Stimulated activated naive CD4-positive, alpha-beta T cell treated with Interleukin-2 at 50 U/mL for 16 hours (primary cell): ENCODE data around the gene CSF2RB.

Experiments used
- DNase-seq: peaks from one replicate; lab custom pipeline; 2025; lab: John Stamatoyannopoulos, UW

Gene CSF2RB

DNA sequence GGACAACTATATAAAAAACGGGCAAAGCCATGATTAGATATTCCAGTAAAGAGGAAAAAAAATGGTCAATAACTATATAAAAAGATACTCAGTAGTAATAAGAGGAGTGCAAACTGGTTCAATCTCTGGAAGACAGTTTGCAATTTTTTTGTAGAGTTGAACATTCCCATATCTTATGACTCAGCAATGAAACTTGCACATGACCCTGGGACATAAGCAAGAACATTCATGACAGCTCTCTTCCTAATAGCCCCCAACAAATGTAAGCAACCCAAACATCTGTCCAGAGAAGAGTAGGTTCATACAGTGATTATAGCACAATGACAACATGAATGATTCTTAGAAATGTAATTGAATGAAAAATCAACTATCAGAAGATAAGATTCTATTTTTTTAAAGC is 21.8 kb upstream of the CSF2RB start:
- DNase-seq = no peak

- no peak for DNase-seq
These were observed 21.1 kb upstream of the CSF2RB start for GRCh38 chr22:36892292-36892691.

- DNase-seq = no peak
These were observed 20.2 kb upstream of the CSF2RB start for GRCh38 chr22:36893262-36893661.

DNA sequence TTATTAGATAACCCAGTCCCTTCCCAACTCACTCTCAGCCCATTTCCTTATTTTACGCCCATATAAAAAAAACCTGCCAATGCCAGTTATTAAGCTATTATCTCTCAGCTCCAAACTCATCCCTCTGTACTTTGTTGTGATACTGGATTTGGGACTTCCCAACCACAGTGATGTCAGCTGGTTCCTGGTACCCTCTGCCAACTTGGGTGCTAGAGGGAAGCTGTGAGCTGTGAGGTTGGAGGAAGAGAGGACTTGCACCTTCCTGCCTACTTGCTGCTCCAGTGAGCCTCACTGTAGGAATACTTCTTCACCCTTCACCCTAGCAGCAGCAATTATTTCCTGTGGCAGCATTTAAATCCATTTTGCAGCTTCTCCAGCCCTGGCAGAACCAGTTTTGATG is 19.2 kb upstream of the CSF2RB start:
- DNase-seq = no peak

DNA sequence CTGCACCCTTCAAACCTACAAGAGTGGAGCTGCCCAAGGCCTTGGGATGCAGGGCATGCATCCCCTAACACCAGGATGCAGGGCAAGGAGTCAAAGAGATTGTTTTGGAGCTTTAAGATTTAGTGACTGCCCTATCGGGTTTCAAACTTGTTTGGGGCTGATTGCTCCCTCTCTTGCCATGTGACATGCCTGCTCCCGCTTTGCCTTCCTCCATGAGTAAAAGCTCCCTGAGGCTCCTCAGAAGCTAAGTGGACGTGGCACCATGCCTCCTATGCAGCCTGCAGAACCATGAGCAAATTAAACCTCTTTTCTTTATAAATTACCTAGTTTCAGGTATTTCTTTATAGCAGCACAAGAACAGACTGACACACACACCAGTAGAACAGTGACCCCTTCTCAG is 15.8 kb upstream of the CSF2RB start:
- DNase-seq = no peak

DNA sequence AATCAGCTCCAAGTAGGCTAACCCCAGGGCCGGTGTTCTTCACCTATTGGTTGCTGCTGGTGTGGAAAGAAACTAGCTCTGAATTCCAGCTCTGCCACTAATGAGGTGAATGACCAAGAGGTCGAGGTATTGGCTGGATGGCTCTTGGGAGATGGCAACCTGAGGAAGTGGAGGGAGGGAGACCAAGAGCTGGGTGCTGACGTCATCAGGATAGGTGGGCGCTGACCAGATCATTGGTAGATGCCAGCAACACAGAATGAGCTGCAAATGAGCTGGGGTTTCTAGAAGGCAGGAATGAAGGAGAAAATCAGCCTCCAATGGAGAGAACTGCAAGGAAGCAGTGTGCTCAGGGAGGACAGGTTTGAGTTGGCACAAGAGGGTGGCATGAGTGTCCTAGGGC is 14.7 kb upstream of the CSF2RB start:
- DNase-seq = no peak

- DNase-seq = no peak
These were observed 13.9 kb upstream of the CSF2RB start for GRCh38 chr22:36899498-36899897.

GRCh38 chr22:36900225-36900624 is 13.2 kb upstream of the CSF2RB start:
- no peak for DNase-seq

DNA sequence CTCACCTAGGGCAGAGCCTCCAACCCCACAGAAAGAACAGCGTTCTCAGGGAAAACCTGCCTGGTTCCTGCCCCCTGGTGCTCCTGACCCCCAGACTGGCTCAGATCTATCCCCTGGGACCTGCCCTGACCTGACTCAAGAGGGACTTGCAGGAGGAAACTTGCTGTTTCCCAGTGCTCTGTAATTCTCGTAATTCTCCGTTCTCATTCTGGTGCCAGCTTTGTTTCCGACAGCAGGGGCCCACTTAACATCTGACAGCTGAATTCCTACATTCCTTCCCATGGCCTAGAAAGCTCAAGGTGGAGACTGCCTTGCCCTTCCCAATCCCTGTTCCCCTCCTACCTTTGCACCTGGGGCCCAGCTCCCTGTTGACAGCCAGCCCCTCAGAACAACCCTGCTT is 12.5 kb upstream of the CSF2RB start:
- no peak for DNase-seq

DNA sequence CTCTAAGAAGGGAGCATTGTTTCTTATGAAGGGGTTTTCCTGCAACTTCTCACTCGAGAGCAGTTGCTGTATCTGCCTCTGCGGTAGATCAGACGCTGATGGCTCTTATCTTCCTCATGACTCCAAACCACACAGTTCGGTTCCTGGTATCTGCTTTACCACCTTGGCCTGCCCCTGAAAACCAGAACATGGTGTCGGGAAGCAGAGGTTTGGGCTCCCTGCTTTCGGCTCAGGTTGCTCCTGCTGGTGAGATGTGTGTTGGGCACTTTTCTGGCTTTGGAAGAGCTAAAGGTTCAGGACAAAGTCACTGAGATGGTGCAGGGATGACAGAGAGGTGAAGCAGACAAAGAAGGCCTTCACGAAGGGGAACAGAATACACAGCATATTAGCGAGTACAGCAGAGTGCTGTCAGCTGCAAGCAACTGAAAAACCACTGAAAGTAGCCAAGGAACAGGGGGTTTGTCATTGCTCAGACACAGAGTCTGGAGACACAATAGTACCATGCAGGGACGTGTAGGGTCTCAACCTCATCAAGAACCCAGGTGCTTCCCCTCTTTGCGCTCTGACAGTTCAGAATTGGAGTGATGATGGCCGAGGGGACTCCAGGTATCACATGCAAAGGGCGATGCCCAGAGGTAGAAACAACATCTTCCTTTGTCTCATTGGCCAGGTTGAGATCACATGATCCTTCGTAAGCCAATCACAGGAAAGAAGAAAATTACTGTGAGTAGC is 11.9 kb upstream of the CSF2RB start:
- no peak for DNase-seq

- DNase-seq = no peak
These were observed 11.1 kb upstream of the CSF2RB start for GRCh38 chr22:36902143-36902926.

- DNase-seq = no peak
These were observed 9.1 kb upstream of the CSF2RB start for GRCh38 chr22:36904260-36904880.

- DNase-seq = no peak
These were observed 5.9 kb upstream of the CSF2RB start for GRCh38 chr22:36907253-36908195.

DNA sequence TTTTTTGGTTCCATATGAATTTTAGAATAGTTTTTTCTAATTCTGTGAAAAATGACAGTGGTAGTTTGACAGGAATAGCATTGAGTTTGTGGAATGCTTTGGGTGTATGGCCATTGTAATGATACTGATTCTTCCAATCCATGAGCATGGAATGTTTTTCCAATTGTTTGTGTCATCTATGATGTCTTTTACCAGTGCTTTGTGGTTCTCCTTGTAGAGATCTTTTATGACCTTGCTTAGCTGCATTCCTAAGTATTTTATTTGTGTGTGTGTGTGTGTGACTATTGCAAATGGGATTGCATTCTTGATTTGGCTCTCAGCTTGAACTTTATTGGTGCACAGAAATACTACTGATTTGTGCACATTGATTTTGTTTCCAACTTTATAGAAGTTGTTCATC is 3.0 kb upstream of the CSF2RB start:
- DNase-seq = no peak

- DNase-seq = no peak
These were observed 1.4 kb upstream of the CSF2RB start for GRCh38 chr22:36911887-36912661.

GRCh38 chr22:36912694-36913426 is 568 bp upstream of the CSF2RB start:
- no peak for DNase-seq

DNA sequence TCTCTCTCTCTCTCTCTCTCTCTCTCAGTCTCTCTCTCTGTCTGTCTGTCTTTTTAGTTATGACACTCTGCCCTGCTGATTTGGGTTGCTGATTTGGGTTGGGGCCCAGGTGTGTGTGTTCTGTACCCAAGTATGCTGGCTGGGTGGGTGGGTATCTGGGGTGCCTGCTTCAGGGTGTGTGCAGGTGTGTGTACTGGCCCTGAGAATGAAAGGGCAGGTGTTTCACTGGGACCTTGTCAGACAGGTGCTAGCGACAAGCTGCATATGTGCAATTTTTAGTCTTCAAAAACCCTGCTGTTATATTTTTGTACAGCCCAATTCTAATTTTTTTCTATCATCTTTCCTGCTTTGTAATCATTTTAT is 943 bp downstream of the CSF2RB start:
- no peak for DNase-seq

- no peak for DNase-seq
These were observed 2.6 kb downstream of the CSF2RB start for GRCh38 chr22:36916034-36916433.

- no peak for DNase-seq
These were observed 5.3 kb downstream of the CSF2RB start for GRCh38 chr22:36918586-36919284.
